Stimulated activated CD8-positive, alpha-beta memory T cell treated with anti-CD3 and anti-CD28 coated beads, Interleukin-4, amount 100 ng/mL, for 24 hours (primary cell): ENCODE results near the gene WDR82.
"Not testable (repeated sequence)": the region's sequence is repeated elsewhere in the genome, so short reads cannot be mapped to it uniquely, and the experiment has no call there.

Experiments used
- DNase-seq: peaks from one replicate; pipeline ENCODE4 v3.0.0-alpha.2; 2020; ENCODE audit warnings: low read depth

WDR82 gene

DNA sequence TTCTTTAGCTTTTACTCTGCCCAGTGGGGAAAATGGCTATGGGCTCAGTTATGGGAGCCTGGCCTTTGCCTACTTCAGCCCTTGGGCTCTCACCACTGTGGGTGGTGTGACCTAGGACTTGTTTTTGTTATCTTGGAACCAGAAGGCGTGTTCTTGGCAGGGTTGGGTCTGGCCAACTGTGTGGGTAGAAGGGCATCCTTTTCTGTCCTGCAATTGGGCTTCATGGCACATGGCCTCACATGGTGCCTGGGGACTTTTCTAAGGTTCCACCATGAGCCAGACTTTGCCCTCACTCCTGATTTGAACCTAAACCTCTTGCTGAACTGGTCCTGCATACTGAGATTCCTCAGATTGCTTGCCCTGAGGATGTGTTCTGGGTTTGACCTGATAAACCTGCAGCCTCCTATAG lies 10.9 kb upstream of the WDR82 start:
- DNase-seq, result no peak

GRCh38 chr3:52288674-52289073 lies 10.2 kb upstream of the WDR82 start:
- no peak for DNase-seq

- DNase-seq, result no peak
Observed at GRCh38 chr3:52286777-52287110, 8.3 kb upstream of the WDR82 start.

- not testable (repeated sequence) for DNase-seq
Observed at GRCh38 chr3:52284051-52284450, 5.6 kb upstream of the WDR82 start.

GRCh38 chr3:52283306-52283705 lies 4.9 kb upstream of the WDR82 start:
- no peak for DNase-seq

- DNase-seq, result no peak
Observed at GRCh38 chr3:52281981-52282801, 3.7 kb upstream of the WDR82 start.

DNA sequence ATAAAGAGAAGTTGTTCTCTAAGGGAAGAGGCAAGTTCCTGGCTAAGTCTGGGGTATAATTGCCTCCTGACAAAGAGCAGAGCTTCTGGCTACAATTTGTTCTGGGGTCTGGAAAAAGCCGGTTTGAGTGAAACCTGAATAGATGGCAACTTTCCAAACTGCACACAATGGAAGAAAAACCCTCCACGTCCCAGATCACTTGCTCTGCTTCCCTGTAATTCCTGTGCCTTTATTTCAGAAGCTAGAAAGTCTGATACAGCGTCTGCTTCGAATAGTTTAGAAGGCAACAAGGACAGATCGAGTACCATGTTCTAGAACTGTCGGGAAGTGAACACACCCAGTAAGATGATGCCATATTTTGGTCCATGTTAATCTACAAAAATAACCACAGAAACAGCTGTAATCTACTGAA lies 1.6 kb upstream of the WDR82 start:
- no peak for DNase-seq

DNA sequence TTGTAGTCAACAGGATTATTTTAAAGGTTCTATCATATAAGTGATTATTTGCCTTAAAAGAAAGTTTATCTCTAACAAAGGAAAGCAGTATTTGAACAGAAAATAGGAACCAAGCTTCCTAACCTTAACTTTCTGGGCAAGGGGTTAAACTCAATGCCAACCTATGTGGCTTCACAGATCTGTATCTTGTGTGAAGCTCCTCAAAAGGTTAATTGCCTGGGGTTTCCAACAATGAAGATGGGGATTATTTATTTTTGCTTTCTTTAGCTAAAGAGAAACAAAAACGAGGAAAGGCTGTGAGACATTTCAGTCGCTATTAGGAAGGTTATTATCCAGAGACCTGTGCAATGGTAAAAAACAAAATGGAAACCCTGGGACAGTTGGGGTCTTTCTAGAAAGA lies 1.1 kb upstream of the WDR82 start:
- DNase-seq, result no peak

- peak; percentile 55 for DNase-seq
Observed at GRCh38 chr3:52277972-52278509, 408 bp downstream of the WDR82 start.

- DNase-seq, result peak; percentile 70
Observed at GRCh38 chr3:52277071-52277964, 1.1 kb downstream of the WDR82 start.

GRCh38 chr3:52274781-52275180 lies 3.7 kb downstream of the WDR82 start:
- DNase-seq, result not testable (repeated sequence)

- DNase-seq, result no peak
Observed at GRCh38 chr3:52272831-52273230, 5.6 kb downstream of the WDR82 start.

- DNase-seq, result not testable (repeated sequence)
Observed at GRCh38 chr3:52272172-52272571, 6.3 kb downstream of the WDR82 start.

DNA sequence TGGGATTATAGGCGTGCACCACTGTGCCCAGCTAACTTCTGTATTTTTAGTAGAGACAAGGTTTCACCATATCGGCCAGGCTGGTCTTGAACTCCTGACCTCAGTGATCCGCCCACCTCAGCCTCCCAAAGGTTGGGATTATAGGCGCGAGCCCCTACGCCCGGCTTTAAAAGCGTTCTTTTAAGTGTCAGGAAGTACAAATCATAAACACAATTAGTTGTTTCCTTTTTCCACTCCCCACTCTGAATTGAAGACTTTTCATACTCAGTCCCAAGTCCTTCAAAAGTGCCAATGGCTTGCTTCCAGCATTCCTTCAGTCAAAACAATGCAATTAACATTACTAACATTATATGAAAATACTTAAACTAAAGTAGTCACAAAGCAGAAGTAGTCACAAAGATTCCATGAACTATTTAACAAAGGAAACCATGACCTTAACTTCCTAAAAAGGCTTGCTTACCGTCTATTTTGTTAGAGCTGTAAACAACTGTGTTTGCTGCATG lies 8.1 kb downstream of the WDR82 start:
- DNase-seq, result no peak

DNA sequence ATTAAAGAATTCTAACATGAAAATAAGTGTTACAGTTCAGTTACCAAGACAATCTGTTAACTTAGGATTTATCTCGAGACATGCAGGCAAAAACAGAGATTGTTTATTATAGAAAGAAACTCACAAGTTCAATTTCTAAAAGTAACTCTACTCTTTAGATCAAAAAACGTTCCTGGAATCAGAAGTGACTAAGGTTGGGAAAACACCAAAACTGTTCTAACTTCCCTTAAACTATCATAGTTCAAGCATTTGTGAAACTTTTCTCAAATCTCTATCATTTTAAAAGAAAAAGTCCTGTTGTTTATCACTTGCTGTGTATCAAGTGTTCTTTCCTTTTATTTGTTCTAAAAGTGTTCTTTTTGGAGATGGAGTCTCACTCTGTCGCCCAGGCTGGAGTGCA lies 8.7 kb downstream of the WDR82 start:
- DNase-seq, result no peak

DNA sequence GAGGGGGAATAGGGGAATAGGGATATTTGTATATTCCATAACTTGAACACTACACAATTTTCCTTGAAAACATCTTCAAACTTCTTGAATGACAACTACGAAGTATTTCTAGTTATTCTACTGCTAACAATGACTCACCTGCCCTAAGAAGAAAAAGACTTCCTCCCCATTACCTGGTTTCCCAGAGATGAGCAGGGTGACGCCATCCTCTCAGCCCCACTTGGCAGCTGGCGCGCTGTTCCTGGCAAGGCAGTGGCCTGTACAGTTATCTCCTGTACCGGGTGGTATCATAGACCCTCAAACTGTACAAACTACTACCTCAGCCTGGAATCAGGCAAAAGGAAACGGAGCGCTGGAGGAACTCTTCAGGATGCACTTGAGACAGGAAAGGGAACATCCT lies 10.4 kb downstream of the WDR82 start:
- DNase-seq, result no peak

DNA sequence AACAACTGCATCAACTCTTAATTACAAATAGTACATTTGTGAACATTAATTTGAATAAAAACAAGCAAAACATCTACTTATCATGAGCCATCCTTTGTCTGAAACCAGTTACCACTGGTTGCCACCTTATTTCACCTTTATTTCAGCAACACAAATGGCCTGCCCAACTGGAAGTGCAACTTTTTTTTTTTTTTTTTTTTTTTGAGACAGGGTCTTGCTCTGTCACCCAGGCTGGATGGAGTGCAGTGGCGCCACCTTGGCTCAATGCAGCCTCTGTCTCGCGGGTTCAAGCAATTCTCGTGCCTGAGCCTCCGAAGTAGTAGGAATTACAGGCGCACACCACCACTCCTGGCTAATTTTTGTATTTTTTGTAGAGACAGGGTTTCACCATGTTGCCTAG lies 13.1 kb downstream of the WDR82 start:
- DNase-seq, result no peak

DNA sequence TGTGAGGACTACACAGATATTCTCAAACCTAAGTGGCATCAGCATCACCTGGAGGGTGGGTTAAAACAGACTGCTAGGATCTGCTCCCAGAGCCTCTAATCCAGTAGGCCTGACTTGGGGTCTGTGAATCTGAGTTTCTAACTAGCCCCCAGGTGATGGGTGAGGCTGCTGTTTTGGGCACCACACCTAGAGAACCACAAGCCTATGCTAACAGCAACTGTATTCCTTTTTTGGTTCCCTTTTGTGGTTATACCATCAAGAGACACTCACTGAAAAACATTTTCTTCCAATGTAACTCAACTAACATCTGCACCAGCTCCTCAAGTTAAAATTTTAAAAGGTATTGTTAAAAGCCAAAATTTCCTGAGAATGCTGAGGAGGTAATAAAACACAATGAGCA lies 16.0 kb downstream of the WDR82 start:
- DNase-seq, result no peak

GRCh38 chr3:52259448-52259847 lies 19.0 kb downstream of the WDR82 start:
- DNase-seq, result no peak

GRCh38 chr3:52259035-52259434 lies 19.4 kb downstream of the WDR82 start:
- no peak for DNase-seq

GRCh38 chr3:52257911-52258310 lies 20.5 kb downstream of the WDR82 start:
- DNase-seq, result no peak

GRCh38 chr3:52256622-52257021 lies 21.8 kb downstream of the WDR82 start:
- DNase-seq, result no peak

GRCh38 chr3:52256159-52256558 lies 22.3 kb downstream of the WDR82 start:
- DNase-seq, result no peak
